Stimulated activated CD8-positive, alpha-beta memory T cell treated with anti-CD3 and anti-CD28 coated beads, Interleukin-15, amount 100 ng/mL, for 24 hours (primary cell): Measurements from ENCODE around the gene PTGFRN.

Experiments
- DNase-seq: peaks from one replicate; pipeline ENCODE4 v3.0.0-alpha.2; 2020; ENCODE audit warnings: low read depth

Gene PTGFRN

DNA sequence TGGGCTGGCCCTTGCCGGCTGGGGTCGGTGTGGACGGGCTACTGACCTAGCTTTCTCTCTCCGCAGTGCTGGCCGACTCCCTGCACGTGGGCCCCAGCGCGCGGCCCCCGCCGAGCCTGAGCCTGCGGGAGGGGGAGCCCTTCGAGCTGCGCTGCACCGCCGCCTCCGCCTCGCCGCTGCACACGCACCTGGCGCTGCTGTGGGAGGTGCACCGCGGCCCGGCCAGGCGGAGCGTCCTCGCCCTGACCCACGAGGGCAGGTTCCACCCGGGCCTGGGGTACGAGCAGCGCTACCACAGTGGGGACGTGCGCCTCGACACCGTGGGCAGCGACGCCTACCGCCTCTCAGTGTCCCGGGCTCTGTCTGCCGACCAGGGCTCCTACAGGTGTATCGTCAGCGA lies 34.9 kb downstream of the PTGFRN start:
- no peak for DNase-seq

- no peak for DNase-seq
These were observed 35.7 kb downstream of the PTGFRN start for GRCh38 chr1:116945421-116945820.

- no peak for DNase-seq
These were observed 36.3 kb downstream of the PTGFRN start for GRCh38 chr1:116945996-116946395.

GRCh38 chr1:116947092-116947860 lies 37.6 kb downstream of the PTGFRN start:
- no peak for DNase-seq

DNA sequence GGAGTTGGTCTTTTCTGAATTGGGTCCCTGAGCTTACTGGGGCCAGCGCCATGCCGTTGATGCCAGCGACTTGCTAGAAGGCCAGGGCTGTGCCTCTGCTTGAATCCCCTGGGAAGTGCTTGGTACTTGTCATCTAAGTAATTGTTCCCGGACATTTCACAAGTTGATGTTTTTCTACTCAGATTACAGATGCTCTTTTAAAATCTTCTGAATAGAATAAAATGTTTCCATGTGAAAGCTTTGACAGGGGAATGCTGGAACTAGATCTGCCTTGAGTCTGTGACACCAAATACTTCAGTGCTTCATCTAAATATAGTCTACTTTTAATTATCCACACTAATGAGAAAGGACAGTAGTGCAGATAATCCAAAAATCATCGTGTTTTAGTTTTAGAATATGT lies 38.3 kb downstream of the PTGFRN start:
- no peak for DNase-seq

GRCh38 chr1:116948642-116949041 lies 38.9 kb downstream of the PTGFRN start:
- no peak for DNase-seq

DNA sequence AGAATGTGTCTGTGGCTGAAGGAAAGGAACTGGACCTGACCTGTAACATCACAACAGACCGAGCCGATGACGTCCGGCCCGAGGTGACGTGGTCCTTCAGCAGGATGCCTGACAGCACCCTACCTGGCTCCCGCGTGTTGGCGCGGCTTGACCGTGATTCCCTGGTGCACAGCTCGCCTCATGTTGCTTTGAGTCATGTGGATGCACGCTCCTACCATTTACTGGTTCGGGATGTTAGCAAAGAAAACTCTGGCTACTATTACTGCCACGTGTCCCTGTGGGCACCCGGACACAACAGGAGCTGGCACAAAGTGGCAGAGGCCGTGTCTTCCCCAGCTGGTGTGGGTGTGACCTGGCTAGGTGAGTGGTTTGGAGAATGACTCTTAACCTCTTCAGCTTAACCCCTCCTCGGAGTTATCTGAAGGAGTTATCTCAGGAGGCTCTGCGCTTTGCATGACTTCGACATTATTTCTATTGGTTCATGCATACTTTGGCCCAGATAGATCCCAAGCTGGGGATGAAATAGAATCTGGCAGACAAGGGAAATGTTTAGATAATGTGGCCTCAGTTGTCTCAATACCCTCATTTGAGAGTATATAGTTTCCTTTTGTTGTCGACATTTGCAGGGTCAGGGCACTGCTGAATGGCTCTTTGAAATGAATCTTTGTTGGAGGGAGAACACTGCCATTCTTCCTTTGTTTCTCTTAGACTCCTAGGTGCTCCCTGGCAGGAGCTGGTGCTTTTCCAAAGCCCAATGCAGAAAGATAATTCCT lies 39.7 kb downstream of the PTGFRN start:
- no peak for DNase-seq

- no peak for DNase-seq
These were observed 40.9 kb downstream of the PTGFRN start for GRCh38 chr1:116950517-116951199.

- no peak for DNase-seq
These were observed 41.7 kb downstream of the PTGFRN start for GRCh38 chr1:116951200-116951935.

DNA sequence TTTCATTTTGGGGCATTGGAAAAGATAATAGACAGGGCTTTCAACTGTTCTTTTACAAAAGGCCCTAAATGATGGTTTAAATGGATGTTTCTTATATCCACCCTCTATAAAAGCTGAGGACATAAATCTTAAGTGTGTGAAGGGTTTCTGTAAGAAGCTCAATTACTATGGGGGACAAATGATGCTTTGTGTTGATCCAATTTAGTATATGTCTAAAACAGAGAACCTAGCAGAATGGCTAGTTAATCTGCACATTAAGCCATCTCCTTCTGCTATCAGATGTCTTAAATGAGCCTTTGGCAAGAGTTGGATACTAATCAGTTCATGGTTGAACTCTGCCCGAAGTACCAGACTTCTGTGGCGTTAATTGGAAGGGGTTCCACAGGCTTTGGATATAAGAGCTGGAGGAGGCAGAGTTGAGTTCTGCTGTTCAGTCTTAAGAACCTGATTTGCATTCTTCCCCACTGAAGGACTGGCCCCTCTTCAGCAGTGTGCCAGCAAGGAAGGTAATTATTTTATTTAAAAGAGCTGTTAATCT lies 43.1 kb downstream of the PTGFRN start:
- no peak for DNase-seq

DNA sequence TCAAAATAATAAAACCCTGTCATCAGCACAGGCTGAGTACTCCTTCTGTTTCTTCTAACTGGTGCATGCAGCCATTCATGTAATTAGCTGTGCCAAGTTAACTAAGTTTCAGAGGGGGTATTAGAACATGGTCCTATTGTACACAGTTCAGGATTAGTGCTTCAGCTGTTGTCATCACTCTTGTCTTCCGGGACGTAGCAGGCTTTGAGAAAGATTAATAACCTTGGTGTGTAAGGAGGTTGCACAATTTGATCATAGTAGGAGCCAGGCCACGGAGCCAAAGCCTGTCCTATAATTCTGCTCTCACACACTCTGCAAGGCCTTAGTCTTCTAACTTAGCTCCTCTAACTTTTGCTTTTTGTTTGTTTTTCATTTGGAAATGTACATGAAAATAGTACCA lies 44.7 kb downstream of the PTGFRN start:
- no peak for DNase-seq

DNA sequence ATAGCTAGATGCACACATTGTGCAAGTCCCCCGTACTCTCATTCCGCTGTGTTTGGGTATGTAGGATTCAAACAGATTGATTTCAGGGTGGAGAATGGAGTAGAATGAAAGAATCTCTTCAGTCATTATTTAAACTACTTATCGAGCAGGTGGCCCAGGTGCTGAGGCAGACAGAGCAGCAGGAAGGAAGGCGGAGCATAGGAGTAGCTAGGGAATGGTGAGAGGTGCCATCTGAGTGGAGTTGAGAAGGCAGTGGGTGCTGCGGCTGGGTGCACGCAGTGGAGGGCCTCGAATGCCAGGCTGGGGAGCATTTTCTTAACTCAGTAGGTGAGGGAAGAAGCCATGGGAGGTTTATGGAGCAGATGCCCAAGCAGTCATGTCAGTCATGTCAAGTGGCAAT lies 46.7 kb downstream of the PTGFRN start:
- no peak for DNase-seq

GRCh38 chr1:116957646-116958045 lies 47.9 kb downstream of the PTGFRN start:
- no peak for DNase-seq

GRCh38 chr1:116958110-116958509 lies 48.4 kb downstream of the PTGFRN start:
- DNase-seq = no peak

DNA sequence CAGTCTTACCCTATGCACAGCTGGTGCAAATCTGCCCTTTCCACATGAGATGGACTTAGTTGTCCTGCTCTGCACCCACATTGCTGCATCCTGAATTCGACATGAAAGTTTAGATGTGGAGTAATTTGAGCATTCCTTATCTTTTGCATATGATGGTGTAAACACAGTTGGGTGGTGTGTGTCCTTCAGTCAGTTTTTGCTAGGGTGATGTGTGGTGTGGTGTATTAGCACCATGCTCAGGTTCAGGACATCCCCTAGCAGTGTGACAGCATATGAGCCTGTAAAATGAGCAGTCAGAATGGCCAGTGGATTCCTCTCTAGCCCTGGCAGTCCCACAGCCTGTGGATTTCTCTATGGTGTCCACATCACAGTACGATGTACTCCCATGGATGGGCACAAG lies 49.3 kb downstream of the PTGFRN start:
- no peak for DNase-seq

GRCh38 chr1:116961606-116962005 lies 51.9 kb downstream of the PTGFRN start:
- DNase-seq = no peak

GRCh38 chr1:116962987-116963639 lies 53.4 kb downstream of the PTGFRN start:
- DNase-seq = no peak

DNA sequence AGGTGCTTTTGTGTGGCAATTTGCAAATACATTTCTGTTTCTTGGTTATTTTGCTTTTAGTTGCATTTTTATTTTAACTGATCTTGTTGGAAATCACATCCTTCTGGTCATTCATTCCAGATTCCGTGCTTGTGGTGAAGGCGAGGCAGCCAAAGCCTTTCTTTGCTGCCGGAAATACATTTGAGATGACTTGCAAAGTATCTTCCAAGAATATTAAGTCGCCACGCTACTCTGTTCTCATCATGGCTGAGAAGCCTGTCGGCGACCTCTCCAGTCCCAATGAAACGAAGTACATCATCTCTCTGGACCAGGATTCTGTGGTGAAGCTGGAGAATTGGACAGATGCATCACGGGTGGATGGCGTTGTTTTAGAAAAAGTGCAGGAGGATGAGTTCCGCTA lies 57.1 kb downstream of the PTGFRN start:
- DNase-seq = no peak

- no peak for DNase-seq
These were observed 59.0 kb downstream of the PTGFRN start for GRCh38 chr1:116968724-116969123.

GRCh38 chr1:116971258-116971860 lies 61.6 kb downstream of the PTGFRN start:
- DNase-seq = no peak
